ENCODE results near the gene COL4A3.

Gene COL4A3

GRCh38 chr2:227348324-227348723, 183.9 kb downstream of the COL4A3 start:
- no peak for DNase-seq

GRCh38 chr2:227349989-227350612, 185.7 kb downstream of the COL4A3 start:
- DNase-seq = no peak

- no peak for DNase-seq
Measured at GRCh38 chr2:227351639-227352038, 187.2 kb downstream of the COL4A3 start.

GRCh38 chr2:227360351-227360750, 195.9 kb downstream of the COL4A3 start:
- DNase-seq = no peak

GRCh38 chr2:227363756-227364155, 199.3 kb downstream of the COL4A3 start:
- DNase-seq = peak; percentile 24
